ENCODE results near the gene NT5M. TPM values are rescaled to one million over a fixed set of nuclear protein-coding genes. Genes with fewer than 3 reads are reported as not detected.

NT5M gene
- total and polyA plus RNA-seq, 2 donors (not counting 1 experiment from before 2014, with no cell fraction given) = 0.37 to 1.2 TPM

DNA sequence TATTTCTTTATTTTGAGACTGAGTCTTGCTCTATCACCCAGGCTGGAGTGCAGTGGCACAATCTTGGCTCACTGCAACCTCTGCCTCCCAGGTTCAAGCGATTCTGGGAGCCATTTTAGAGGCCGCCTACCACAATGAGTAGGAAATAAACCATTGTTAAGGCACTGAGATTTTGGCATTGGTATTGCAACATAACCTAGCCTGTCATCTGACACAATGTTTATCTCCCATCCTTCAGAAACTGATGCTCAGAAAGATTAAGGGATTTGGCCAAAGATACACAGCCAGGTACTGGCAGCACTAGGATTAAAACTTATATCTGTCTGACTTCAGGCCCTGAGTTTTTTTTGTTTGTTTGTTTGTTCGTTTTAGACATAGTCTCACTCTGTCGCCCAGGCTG, 14.1 kb upstream of the NT5M start:
- TF ChIP-seq, protein P1, sequence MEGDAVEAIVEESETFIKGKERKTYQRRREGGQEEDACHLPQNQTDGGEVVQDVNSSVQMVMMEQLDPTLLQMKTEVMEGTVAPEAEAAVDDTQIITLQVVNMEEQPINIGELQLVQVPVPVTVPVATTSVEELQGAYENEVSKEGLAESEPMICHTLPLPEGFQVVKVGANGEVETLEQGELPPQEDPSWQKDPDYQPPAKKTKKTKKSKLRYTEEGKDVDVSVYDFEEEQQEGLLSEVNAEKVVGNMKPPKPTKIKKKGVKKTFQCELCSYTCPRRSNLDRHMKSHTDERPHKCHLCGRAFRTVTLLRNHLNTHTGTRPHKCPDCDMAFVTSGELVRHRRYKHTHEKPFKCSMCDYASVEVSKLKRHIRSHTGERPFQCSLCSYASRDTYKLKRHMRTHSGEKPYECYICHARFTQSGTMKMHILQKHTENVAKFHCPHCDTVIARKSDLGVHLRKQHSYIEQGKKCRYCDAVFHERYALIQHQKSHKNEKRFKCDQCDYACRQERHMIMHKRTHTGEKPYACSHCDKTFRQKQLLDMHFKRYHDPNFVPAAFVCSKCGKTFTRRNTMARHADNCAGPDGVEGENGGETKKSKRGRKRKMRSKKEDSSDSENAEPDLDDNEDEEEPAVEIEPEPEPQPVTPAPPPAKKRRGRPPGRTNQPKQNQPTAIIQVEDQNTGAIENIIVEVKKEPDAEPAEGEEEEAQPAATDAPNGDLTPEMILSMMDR (conservative IDR thresholded peaks at IDR 0.05 in 1 of 2, IDR thresholded peaks at IDR 0.05 in 1 of 2; ENCODE audit: low read depth in 1 of 2, low read length in 2 of 2) = no peak
- Histone ChIP-seq H3K36me3 (ENCODE audit: control insufficient read depth, insufficient read depth, low read length) (no peaks in the 10 kb centered on the region), H3K27me3 (ENCODE audit: control insufficient read depth, insufficient read depth, low read length) (no peaks in the 10 kb centered on the region), H3K79me2 (ENCODE audit: control insufficient read depth, insufficient read depth, low read length) (no peaks in the 10 kb centered on the region), H2AFZ (ENCODE audit: low read length) (no peak overlapping the region), H3K9ac (ENCODE audit: insufficient read depth, low read length) (no peak overlapping the region), H3K4me1 (ENCODE audit: control insufficient read depth, extremely low read depth, insufficient read depth, low read length) (no peaks in the 10 kb centered on the region), H4K20me1 (ENCODE audit: control insufficient read depth, extremely low read depth, insufficient read depth, low read length) (no peaks in the 10 kb centered on the region), H3K27ac (ENCODE audit: insufficient read depth, low read length) (no peak overlapping the region), H3K4me2 (ENCODE audit: extremely low read depth, insufficient read depth, low read length) (no peak overlapping the region), H3K4me3 (replicated peaks in 1 of 4; ENCODE audit: control extremely low read depth in 1 of 4, insufficient read depth in 1 of 4, low read depth in 3 of 4, low read length in 4 of 4) (no peak overlapping the region), H3K9me3 (ENCODE audit: control insufficient read depth, insufficient read depth, low read depth, low read length) (no peaks in the 10 kb centered on the region)
- DNase-seq (ENCODE audit: low read depth in 2 of 2) = no peak

DNA sequence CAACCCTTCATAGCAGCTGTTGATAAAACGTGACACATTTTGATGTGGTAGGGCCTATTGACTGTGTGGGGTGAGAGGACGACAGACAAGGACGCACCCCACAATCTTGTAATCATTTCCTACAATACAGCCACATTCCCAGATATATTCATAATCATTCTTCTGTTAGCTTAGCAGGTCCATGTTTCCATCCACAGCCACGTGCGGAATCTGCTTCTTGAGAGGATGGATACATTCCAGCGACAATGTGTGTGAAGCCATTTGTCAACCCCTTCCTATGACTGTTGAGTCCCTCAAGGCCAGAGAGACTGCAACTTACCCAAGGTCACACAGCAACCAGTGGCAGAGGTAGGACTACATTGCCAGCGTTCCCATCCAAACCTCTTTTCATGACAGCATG, 13.5 kb upstream of the NT5M start:
- Histone ChIP-seq H3K9ac (ENCODE audit: insufficient read depth, low read length) (no peak overlapping the region), H3K27ac (ENCODE audit: insufficient read depth, low read length) (no peak overlapping the region), H3K36me3 (ENCODE audit: control insufficient read depth, insufficient read depth, low read length) (no peaks in the 10 kb centered on the region), H3K27me3 (ENCODE audit: control insufficient read depth, insufficient read depth, low read length) (no peaks in the 10 kb centered on the region), H3K4me3 (replicated peaks in 1 of 4; ENCODE audit: control extremely low read depth in 1 of 4, insufficient read depth in 1 of 4, low read depth in 3 of 4, low read length in 4 of 4) (no peak overlapping the region), H3K4me2 (ENCODE audit: extremely low read depth, insufficient read depth, low read length) (no peak overlapping the region), H3K9me3 (ENCODE audit: control insufficient read depth, insufficient read depth, low read depth, low read length) (no peaks in the 10 kb centered on the region), H4K20me1 (ENCODE audit: control insufficient read depth, extremely low read depth, insufficient read depth, low read length) (no peaks in the 10 kb centered on the region), H3K4me1 (ENCODE audit: control insufficient read depth, extremely low read depth, insufficient read depth, low read length) (no peaks in the 10 kb centered on the region), H3K79me2 (ENCODE audit: control insufficient read depth, insufficient read depth, low read length) (no peaks in the 10 kb centered on the region), H2AFZ (ENCODE audit: low read length) (no peak overlapping the region)
- TF ChIP-seq EZH2 (IDR thresholded peaks at IDR 0.05; ENCODE audit: low read length, missing control alignments) = no peak
- TF ChIP-seq, protein P1 (conservative IDR thresholded peaks at IDR 0.05 in 1 of 2, IDR thresholded peaks at IDR 0.05 in 1 of 2; ENCODE audit: low read depth in 1 of 2, low read length in 2 of 2) = no peak
- DNase-seq (ENCODE audit: low read depth in 2 of 2) = no peak

DNA sequence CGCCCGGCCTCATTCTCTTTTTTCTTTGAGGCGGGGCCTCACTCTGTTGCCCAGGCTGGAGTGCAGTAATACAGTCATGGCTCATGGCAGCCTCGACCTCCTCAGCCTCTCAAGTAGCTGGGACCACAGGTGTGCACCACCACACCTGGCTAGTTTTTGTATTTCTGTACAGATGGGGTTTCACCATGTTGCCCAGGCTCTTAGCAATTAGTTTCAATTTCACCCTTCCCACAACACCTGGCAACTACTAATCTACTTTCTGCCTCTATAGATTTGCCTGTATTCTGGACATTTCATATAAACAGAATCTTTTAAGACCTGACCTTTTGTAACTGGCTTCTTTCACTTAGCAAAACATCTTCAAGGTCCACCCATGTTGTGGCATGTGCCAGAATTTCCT, 8.0 kb upstream of the NT5M start:
- no peak overlapping the region for H3K4me2 ChIP-seq (ENCODE audit: extremely low read depth, insufficient read depth, low read length)
- no peak overlapping the region for H3K4me3 ChIP-seq (replicated peaks in 1 of 4; ENCODE audit: control extremely low read depth in 1 of 4, insufficient read depth in 1 of 4, low read depth in 3 of 4, low read length in 4 of 4)
- H4K20me1 ChIP-seq (ENCODE audit: control insufficient read depth, extremely low read depth, insufficient read depth, low read length) = no peaks in the 10 kb centered on the region
- no peak overlapping the region for H2AFZ ChIP-seq (ENCODE audit: low read length)
- peaks cover 4% of the 10 kb centered on the region for H3K4me1 ChIP-seq (ENCODE audit: control insufficient read depth, extremely low read depth, insufficient read depth, low read length)
- DNase-seq (ENCODE audit: low read depth in 2 of 2) = no peak
- no peaks in the 10 kb centered on the region for H3K36me3 ChIP-seq (ENCODE audit: control insufficient read depth, insufficient read depth, low read length)
- no peaks in the 10 kb centered on the region for H3K27me3 ChIP-seq (ENCODE audit: control insufficient read depth, insufficient read depth, low read length)
- no peak overlapping the region for H3K27ac ChIP-seq (ENCODE audit: insufficient read depth, low read length)
- no peak overlapping the region for H3K9ac ChIP-seq (ENCODE audit: insufficient read depth, low read length)
- TF ChIP-seq, protein P1 (conservative IDR thresholded peaks at IDR 0.05 in 1 of 2, IDR thresholded peaks at IDR 0.05 in 1 of 2; ENCODE audit: low read depth in 1 of 2, low read length in 2 of 2) = no peak
- TF ChIP-seq EZH2 (IDR thresholded peaks at IDR 0.05; ENCODE audit: low read length, missing control alignments) = no peak
- H3K9me3 ChIP-seq (ENCODE audit: control insufficient read depth, insufficient read depth, low read depth, low read length) = no peaks in the 10 kb centered on the region
- no peaks in the 10 kb centered on the region for H3K79me2 ChIP-seq (ENCODE audit: control insufficient read depth, insufficient read depth, low read length)
